IMR-90 (cell line): ENCODE measurements around the gene RIBC1. TPM values are rescaled to one million over a fixed set of nuclear protein-coding genes. Genes with fewer than 3 reads are reported as not detected.
A peak's percentile ranks its signal among the peaks of the same experiment; 100 is the strongest.

Source experiments
- ATAC-seq: fragments of 200-7000 bp; cut with Tn5 transposase; 2 replicates; pipeline ENCODE4 v1.9.1; 2020; ENCODE audit warnings: low read depth, mild to moderate bottlenecking, moderate library complexity
- BruUV-seq: library from RNA; stranded (reverse); fragments of 400-500 nt; replicated peaks from 2 replicates; lab custom pipeline; 2021; lab: Mats Ljungman, UMichigan
- CTCF ChIA-PET: fragments of 300-600 bp; formaldehyde crosslinking; extraction: SDS; loops from one replicate; lab custom pipeline; 2021; ENCODE audit warnings: antibody characterized with exemption; lab: Yijun Ruan, JAX
- POLR2A ChIA-PET: fragments of 300-600 bp; sonication (Branson Sonifier 250); formaldehyde crosslinking; loops from one replicate; lab custom pipeline; 2022; ENCODE audit warnings: antibody characterized with exemption; ENCODE audit not compliant: unreplicated experiment; lab: Charles Lee
- DNase-seq: peaks from one replicate; pipeline ENCODE4 v3.0.0; 2013
- H2AFZ ChIP-seq: replicated peaks from 2 replicates; pipeline ENCODE3; 2013; ENCODE audit warnings: low read length, mild to moderate bottlenecking; ENCODE audit not compliant: poor library complexity
- H2AK5ac ChIP-seq: 2 replicates; pipeline ENCODE4 v1.6.1; 2013; ENCODE audit warnings: low read depth, low read length, inconsistent platforms
- H2AK9ac ChIP-seq: replicated peaks from 2 replicates; pipeline ENCODE3; 2013; ENCODE audit warnings: mild to moderate bottlenecking, low read depth, low read length, moderate library complexity; ENCODE audit not compliant: poor library complexity
- H2BK120ac ChIP-seq: 2 replicates; pipeline ENCODE4 v1.6.1; 2013; ENCODE audit warnings: low read depth, low read length, inconsistent platforms
- H2BK15ac ChIP-seq: 3 replicates; pipeline ENCODE4 v1.6.1; 2013; ENCODE audit warnings: low read depth, low read length, inconsistent platforms
- H2BK20ac ChIP-seq: 2 replicates; pipeline ENCODE4 v1.6.1; 2013; ENCODE audit warnings: low read depth, mild to moderate bottlenecking, inconsistent platforms, low read length, moderate library complexity
- H2BK5ac ChIP-seq: 2 replicates; pipeline ENCODE4 v1.6.1; 2013; ENCODE audit warnings: mild to moderate bottlenecking, low read depth, low read length, inconsistent platforms; ENCODE audit not compliant: poor library complexity, severe bottlenecking
- H3K14ac ChIP-seq: replicated peaks from 2 replicates; pipeline ENCODE4 v1.6.1; 2013; ENCODE audit warnings: low read depth, low read length, inconsistent platforms
- H3K18ac ChIP-seq: 2 replicates; pipeline ENCODE4 v1.6.1; 2013; ENCODE audit warnings: low read depth, low read length, control low read depth
- H3K23ac ChIP-seq: 2 replicates; pipeline ENCODE4 v1.6.1; 2013; ENCODE audit warnings: low read depth, low read length, inconsistent platforms
- H3K27ac ChIP-seq: 2 replicates; pipeline ENCODE4 v1.5.1; 2013; ENCODE audit warnings: mild to moderate bottlenecking, control low read depth, low read length; ENCODE audit not compliant: insufficient read depth
- H3K27me3 ChIP-seq: 2 replicates; pipeline ENCODE4 v1.6.1; 2013; ENCODE audit warnings: low read length; ENCODE audit not compliant: control insufficient read depth, insufficient read depth
- H3K36me3 ChIP-seq: 2 replicates; pipeline ENCODE4 v1.6.1; 2013; ENCODE audit warnings: low read length, mixed read lengths; ENCODE audit not compliant: control insufficient read depth, insufficient read depth
- H3K4ac ChIP-seq: 2 replicates; pipeline ENCODE4 v1.6.1; 2013; ENCODE audit warnings: low read depth, low read length, inconsistent platforms
- H3K4me1 ChIP-seq: 2 replicates; pipeline ENCODE4 v1.6.1; 2013; ENCODE audit warnings: low read length, mixed read lengths; ENCODE audit not compliant: control insufficient read depth, insufficient read depth
- H3K4me2 ChIP-seq: 2 replicates; pipeline ENCODE4 v1.6.1; 2013; ENCODE audit warnings: low read depth, mild to moderate bottlenecking, control low read depth, low read length, moderate library complexity
- H3K4me3 ChIP-seq: 2 replicates; pipeline ENCODE4 v1.5.1; 2013; ENCODE audit warnings: low read depth, mild to moderate bottlenecking, control low read depth, low read length, moderate library complexity; ENCODE audit not compliant: insufficient read depth
- H3K56ac ChIP-seq: 2 replicates; pipeline ENCODE4 v1.6.1; 2013; ENCODE audit warnings: low read length, inconsistent platforms; ENCODE audit not compliant: insufficient read depth; ENCODE audit errors: extremely low read depth
- H3K79me1 ChIP-seq, 2 experiments: 2 replicates each; pipeline ENCODE4 v1.6.1; 2013; ENCODE audit warnings: low read length in 2 of 2, inconsistent platforms in 1 of 2, low read depth in 1 of 2
- H3K9ac ChIP-seq: 2 replicates; pipeline ENCODE4 v1.6.1; 2013; ENCODE audit warnings: low read depth, low read length, control low read depth
- H3K9me1 ChIP-seq: 2 replicates; pipeline ENCODE4 v1.6.1; 2013; ENCODE audit warnings: low read length, inconsistent platforms; ENCODE audit not compliant: insufficient read depth
- H3K9me3 ChIP-seq: 2 replicates; pipeline ENCODE4 v1.6.1; 2013; ENCODE audit warnings: low read length; ENCODE audit not compliant: control insufficient read depth, insufficient read depth
- H4K20me1 ChIP-seq: 2 replicates; pipeline ENCODE4 v1.6.1; 2013; ENCODE audit warnings: low read length, inconsistent platforms; ENCODE audit not compliant: insufficient read depth
- H4K5ac ChIP-seq: 2 replicates; pipeline ENCODE4 v1.6.1; 2013; ENCODE audit warnings: mild to moderate bottlenecking, low read depth, low read length, control low read depth
- H4K8ac ChIP-seq, 2 experiments: 2 replicates each; pipeline ENCODE4 v1.6.1; 2013; ENCODE audit warnings: low read depth in 2 of 2, low read length in 2 of 2, control low read depth in 1 of 2, inconsistent platforms in 1 of 2
- H4K91ac ChIP-seq: 2 replicates; pipeline ENCODE4 v1.6.1; 2013; ENCODE audit warnings: low read depth, low read length, inconsistent platforms; ENCODE audit not compliant: insufficient read depth
- BHLHE40 ChIP-seq: fragments of 150-350 bp; IDR thresholded peaks from 2 replicates; pipeline ENCODE4 v1.6.1; 2016; ENCODE audit warnings: mild to moderate bottlenecking, low read depth, low read length
- CEBPB ChIP-seq: IDR thresholded peaks from 2 replicates; pipeline ENCODE4 v1.6.1; 2012; ENCODE audit warnings: low read depth, low read length, improper control_type of control experiment
- CHD1 ChIP-seq: IDR thresholded peaks from 2 replicates; pipeline ENCODE4 v1.6.1; 2012; ENCODE audit warnings: low read depth, low read length, improper control_type of control experiment
- CTCF ChIP-seq: conservative IDR thresholded peaks from 2 replicates; pipeline ENCODE4 v1.5.1; 2012; ENCODE audit warnings: mild to moderate bottlenecking, low read depth, low read length, improper control_type of control experiment
- MAFK ChIP-seq: IDR thresholded peaks from 2 replicates; pipeline ENCODE4 v1.6.1; 2012; ENCODE audit warnings: low read depth, low read length, improper control_type of control experiment
- NFE2L2 ChIP-seq: fragments of 150-350 bp; IDR thresholded peaks from 2 replicates; pipeline ENCODE4 v1.6.1; 2016; ENCODE audit warnings: low read depth, mild to moderate bottlenecking, low read length
- POLR2A ChIP-seq: IDR thresholded peaks from 2 replicates; pipeline ENCODE4 v1.6.1; 2012; ENCODE audit warnings: mild to moderate bottlenecking, low read depth, low read length
- RAD21 ChIP-seq: IDR thresholded peaks from 2 replicates; pipeline ENCODE4 v1.6.1; 2012; ENCODE audit warnings: low read length, improper control_type of control experiment
- RFX5 ChIP-seq: IDR thresholded peaks from 2 replicates; pipeline ENCODE4 v1.8.0; 2012; ENCODE audit warnings: low read depth, mild to moderate bottlenecking, low read length, moderate library complexity
- SMC3 ChIP-seq: fragments of 150-350 bp; IDR thresholded peaks from 2 replicates; pipeline ENCODE4 v1.6.1; 2016; ENCODE audit warnings: low read depth, mild to moderate bottlenecking, antibody characterized with exemption, low read length, moderate library complexity
- WGBS, 2 experiments: methylation state at CpG; one replicate each; pipeline versions ENCODE4 v1.1.5 to v1.1.7; 2013; ENCODE audit warnings: missing lambda C conversion rate in 2 of 2; ENCODE audit not compliant: insufficient read length in 1 of 2; ENCODE audit errors: extremely low coverage in 2 of 2; 5-methylcytosine and 5-hydroxymethylcytosine counted together
- dilution Hi-C: fragments of 300-500 bp; cut with HindIII; formaldehyde crosslinking; loops from one replicate; pipeline ENCODE4 v1.14.3; 2018; ENCODE audit warnings: low sequenced_read_pairs; ENCODE audit not compliant: unreplicated experiment
- in situ Hi-C: fragments of 300-500 bp; cut with MboI; formaldehyde crosslinking; loops from 3 replicates; pipeline ENCODE4 v1.14.3; 2019; ENCODE audit warnings: low sequenced_read_pairs, inconsistent platforms, mixed read lengths
- intact Hi-C: fragments of 100-400 bp; cut with micrococcal nuclease; formaldehyde crosslinking; loops from 2 replicates; pipeline ENCODE4 v1.10.0; 2022
- polyA plus RNA-seq, 3 experiments: library from polyadenylated mRNA; depleted of rRNA; stranded (reverse); fragments of >200 nt; gene quantifications; 2 replicates each; pipeline ENCODE4 v1.2.3, GENCODE V29; 2012; ENCODE audit warnings: low replicate concordance in 1 of 3
- total RNA-seq: library from RNA; depleted of rRNA; stranded (reverse); fragments of >200 nt; gene quantifications from 2 replicates; pipeline ENCODE4 v1.2.3, GENCODE V29; 2012
- TF ChIP-seq, protein P1 (sequence below): fragments of 150-350 bp; IDR thresholded peaks from 2 replicates; pipeline ENCODE4 v1.6.1; 2016; ENCODE audit warnings: low read depth, mild to moderate bottlenecking, low read length, moderate library complexity, borderline replicate concordance

RIBC1 gene
- total and polyA plus RNA-seq, 2 of the 4 experiments (the other 2 are of a cell fraction) = 0.31 to 0.36 TPM

- H3K4me2 ChIP-seq = no peak overlapping the region
- peaks cover 0 to 10% of the 10 kb centered on the region in 2 experiments; a peak in 3 of 4 replicates for H3K79me1 ChIP-seq
- TF ChIP-seq RFX5 = no peak
- peak; percentile 68 for TF ChIP-seq SMC3
- no peak for TF ChIP-seq NFE2L2
- TF ChIP-seq, protein P1, sequence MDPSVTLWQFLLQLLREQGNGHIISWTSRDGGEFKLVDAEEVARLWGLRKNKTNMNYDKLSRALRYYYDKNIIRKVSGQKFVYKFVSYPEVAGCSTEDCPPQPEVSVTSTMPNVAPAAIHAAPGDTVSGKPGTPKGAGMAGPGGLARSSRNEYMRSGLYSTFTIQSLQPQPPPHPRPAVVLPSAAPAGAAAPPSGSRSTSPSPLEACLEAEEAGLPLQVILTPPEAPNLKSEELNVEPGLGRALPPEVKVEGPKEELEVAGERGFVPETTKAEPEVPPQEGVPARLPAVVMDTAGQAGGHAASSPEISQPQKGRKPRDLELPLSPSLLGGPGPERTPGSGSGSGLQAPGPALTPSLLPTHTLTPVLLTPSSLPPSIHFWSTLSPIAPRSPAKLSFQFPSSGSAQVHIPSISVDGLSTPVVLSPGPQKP = no peak
- no peak for TF ChIP-seq MAFK
- TF ChIP-seq CTCF = peak; percentile 75
- TF ChIP-seq CHD1 = no peak
- TF ChIP-seq RAD21 = peak; percentile 70
- TF ChIP-seq CEBPB = no peak
- TF ChIP-seq BHLHE40 = no peak
- TF ChIP-seq POLR2A = no peak
- peaks cover 10% of the 10 kb centered on the region; the same call in 1 of the 2 replicates for H3K36me3 ChIP-seq
- H4K5ac ChIP-seq = no peak overlapping the region
- no peak overlapping the region for H4K8ac ChIP-seq
- no peak overlapping the region for H2AFZ ChIP-seq
- ATAC-seq (peak; percentile 58; the same call in 1 of the 2 replicates), DNase-seq (peak; percentile 67)
- POLR2A ChIA-PET = no interaction called here
- no peak overlapping the region for H2AK5ac ChIP-seq
- CTCF ChIA-PET = interaction anchor here (0.9 to 2.0 kb wide), 3 partner anchors 10 to 117 kb away, joined by 4 to 5 read pairs (median 4); no protein-coding TSS in a partner anchor
- no peak overlapping the region for H3K9ac ChIP-seq
- no peak overlapping the region for H3K56ac ChIP-seq
- BruUV-seq = no TSS peak
- no CpG with 5 or more reads among the region's 4 CpGs for WGBS, 2 experiments
- no peak overlapping the region for H3K23ac ChIP-seq
- intact Hi-C loops (loop anchor here (1.0 kb wide), 2 partner anchors 119 to 123 kb away; no protein-coding TSS in a partner anchor), in situ Hi-C loops (no loop called here), dilution Hi-C loops (no loop called here)
- H3K4me1 ChIP-seq = no peaks in the 10 kb centered on the region
- H4K20me1 ChIP-seq = no peaks in the 10 kb centered on the region
- H2BK15ac ChIP-seq = no peak overlapping the region
- H2BK20ac ChIP-seq = no peak overlapping the region
- no peak overlapping the region for H4K91ac ChIP-seq
- no peak overlapping the region for H3K4me3 ChIP-seq
- no peak overlapping the region for H2BK5ac ChIP-seq
- no peak overlapping the region for H2AK9ac ChIP-seq
- H2BK120ac ChIP-seq = no peak overlapping the region
- H3K18ac ChIP-seq = no peak overlapping the region
- H3K27ac ChIP-seq = no peak overlapping the region
- H3K14ac ChIP-seq = no peak overlapping the region
- peaks cover 4% of the 10 kb centered on the region; the same call in 1 of the 2 replicates for H3K9me1 ChIP-seq
- peaks cover 19% of the 10 kb centered on the region for H3K27me3 ChIP-seq
- H3K4ac ChIP-seq = no peak overlapping the region
- no peaks in the 10 kb centered on the region for H3K9me3 ChIP-seq
Measured at GRCh38 chrX:53435997-53436396, 13.3 kb downstream of the RIBC1 start.
